Activated T-cell treated with anti-CD3 and anti-CD28 coated beads for 48 hours (primary cell): ENCODE measurements around the gene DYNC1H1.

Experiments used
- DNase-seq: peaks from one replicate; pipeline ENCODE4 v3.0.0-alpha.2; 2020; ENCODE audit warnings: low read depth

Gene DYNC1H1

DNA sequence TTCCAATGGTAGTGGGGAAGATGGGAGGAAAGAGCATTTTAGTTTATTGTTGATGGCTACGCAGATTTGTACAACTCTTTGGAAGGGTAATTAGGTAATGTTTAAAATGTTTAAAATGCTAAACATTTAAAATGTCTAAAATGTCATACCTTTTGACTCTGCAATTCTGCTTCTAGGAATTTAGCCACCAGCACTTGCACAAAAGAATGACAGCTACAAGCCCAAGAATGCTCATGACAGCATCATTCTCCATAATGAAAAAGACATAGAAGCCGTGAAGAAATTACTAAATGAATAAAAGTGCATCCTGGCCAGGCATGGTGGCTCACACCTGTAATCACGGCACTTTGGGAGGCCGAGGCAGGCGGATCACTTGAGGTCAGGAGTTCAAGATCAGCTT, 19.9 kb upstream of the DYNC1H1 start:
- no peak for DNase-seq

DNA sequence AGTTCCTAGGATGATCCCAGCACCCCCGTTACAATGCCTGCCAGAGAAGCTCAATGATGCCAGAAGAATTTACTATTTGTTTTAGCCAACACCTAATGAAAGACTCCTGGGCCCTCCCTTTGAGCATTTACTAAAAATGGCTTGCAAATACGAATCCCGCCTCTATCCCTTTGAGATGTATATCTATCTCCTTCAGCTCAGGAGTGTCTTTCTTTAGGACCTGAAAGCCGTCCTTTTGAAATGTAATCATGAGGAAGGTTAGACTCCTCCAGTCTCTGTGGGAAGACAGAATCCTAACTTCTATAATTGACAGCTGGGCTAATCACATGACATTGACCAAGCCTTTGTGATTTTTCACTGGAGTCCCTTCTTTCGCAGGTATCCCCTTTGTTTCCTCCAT, 19.2 kb upstream of the DYNC1H1 start:
- no peak for DNase-seq

DNA sequence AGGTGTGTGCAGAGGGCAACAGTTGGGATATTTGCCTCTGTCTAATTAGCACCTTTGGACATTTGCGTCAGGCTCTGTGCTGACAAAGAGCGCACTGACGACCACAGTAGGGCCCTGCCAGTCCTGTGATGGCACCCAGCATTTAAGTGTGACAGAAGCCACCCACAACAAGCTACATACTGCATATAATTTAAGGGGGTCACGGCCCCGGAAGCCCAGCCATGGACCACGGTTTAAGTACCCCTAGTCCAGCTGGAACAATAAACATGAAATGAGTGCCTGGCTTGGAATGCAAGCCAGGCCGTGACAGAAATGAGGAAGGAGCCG, 16.8 kb upstream of the DYNC1H1 start:
- DNase-seq, result no peak

DNA sequence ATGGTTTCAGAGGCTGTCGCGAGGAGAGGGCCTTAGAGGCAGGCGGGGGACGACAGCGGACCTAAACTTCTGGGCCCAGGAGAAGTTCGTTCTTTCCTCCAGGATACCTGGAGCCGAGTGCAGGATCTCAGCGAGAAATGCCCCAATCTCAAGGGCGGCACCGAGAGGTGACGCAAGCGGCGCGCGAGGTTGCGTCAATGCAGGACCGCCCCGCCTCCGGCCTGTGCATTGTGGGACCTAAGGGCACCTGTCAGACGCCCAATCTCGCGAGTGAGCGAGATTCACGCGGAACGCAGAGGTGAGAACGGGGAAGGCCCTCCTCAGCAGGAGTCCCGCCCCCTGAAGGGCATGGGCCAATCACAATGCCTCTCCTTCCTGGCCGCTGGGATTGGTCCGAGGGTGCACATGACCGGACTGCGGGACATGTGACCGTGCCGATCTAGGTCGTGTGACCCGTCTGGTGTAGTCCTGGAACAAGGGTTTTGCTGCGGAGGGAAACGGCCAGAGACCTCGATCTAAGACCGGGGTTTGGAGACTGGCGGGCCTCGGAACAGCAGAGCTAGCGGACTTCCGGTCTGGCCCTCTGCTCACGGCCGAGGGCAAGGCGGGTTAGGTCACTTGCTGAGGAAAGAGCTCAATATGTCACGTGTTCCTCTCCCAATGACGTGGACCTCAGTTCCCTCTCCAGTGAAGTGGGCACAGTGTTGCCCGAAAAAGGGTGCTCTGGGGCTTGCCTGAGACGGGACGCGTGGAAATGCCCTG, 16.3 kb upstream of the DYNC1H1 start:
- peak; percentile 100 for DNase-seq

DNA sequence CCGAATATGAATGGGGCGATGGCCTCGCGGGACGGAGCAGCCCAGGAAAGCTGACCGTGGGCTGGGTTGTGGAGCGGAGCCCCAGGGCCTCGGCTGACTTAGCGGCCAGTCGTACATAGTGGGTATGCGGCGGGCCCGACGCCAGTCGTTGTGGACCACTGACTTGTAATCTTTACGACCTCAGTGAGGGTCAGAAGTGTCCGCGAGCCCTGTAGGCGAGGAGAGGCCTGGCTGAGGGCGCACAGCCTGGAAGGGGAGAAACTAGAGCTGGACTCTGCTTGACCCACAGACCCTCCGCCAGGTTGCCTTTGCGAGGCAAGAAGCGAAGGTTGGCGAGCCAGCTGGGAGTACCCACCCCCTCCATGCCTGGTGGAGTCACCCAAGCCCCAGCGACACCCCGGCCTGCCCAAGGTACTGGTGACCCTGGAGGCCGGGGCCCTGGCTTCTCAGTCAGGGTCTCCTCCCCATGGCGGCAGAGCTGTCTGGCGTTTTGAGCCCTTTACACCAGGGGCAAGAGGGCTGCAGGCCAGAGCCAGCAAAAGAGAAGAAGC, 15.6 kb upstream of the DYNC1H1 start:
- no peak for DNase-seq

DNA sequence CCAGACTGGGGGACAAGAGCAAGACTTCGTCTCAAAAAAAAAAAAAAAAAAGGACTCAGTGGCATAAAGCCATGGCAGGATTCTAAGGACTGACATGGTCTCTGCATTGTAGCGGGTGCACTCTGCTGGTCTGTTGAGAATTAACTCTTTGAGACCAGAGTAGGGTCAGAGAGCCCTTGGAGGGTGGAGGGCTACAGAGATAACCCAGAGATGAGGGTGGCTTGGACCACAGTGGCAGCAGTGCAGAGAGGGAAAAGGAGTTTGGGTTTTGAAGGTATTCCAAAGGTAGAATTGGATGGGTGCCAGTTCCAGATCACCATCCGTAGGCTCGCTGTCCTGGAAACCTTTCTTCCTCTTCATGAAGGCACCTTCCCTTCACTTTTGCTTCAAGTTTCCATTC, 14.3 kb upstream of the DYNC1H1 start:
- no peak for DNase-seq

DNA sequence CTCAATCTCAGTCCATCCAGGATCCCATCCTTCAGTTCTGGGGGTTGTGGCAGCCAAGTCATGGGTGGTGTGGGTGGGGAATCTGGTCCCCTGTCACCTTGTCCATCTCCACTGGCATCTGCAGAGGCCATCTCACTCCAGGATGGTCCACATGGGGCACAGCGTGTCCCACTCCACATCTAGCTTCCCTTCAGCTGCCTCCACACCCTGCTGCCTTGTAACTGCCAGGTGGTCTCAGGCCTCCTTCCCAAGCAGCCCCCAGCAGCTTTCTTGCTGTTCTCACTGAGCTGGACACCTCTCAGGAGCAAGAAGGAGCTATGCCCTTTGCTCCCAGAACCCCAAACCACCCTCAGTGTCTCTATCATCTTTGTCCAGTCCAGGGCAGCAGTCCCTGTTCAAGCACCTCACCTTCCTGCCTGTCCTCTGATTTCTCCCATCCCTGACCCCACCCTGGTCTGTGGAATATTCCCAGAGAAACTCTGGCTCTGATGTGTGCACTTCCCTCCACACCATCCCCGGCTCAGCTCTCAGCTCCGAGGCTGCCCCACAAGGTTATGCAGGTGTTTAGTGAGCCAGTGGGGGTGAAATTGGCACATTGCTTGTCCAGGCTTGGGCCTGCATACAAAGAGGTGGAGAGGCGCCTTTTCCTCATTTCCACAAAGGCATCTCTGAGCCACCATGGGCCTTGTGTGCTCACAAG, 13.7 kb upstream of the DYNC1H1 start:
- no peak for DNase-seq

DNA sequence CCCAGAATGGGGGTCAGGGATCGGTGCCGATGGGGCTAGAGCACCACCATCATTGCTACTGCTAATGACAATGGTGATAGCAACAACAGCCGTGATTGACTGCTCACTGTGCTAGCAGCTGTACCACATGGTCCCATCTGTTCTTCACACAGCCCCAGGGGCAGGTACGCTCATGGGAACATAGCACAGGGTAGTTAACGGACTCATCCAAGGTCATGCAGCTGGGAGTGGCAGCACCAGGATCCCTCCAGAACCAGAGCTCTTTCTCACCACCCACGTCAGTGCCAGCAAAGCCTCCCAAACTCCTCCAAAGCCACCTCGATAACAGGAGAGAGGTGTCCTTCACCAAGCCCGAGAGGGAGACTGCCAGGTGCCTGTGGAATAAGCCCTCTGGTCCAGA, 11.2 kb upstream of the DYNC1H1 start:
- DNase-seq, result no peak

DNA sequence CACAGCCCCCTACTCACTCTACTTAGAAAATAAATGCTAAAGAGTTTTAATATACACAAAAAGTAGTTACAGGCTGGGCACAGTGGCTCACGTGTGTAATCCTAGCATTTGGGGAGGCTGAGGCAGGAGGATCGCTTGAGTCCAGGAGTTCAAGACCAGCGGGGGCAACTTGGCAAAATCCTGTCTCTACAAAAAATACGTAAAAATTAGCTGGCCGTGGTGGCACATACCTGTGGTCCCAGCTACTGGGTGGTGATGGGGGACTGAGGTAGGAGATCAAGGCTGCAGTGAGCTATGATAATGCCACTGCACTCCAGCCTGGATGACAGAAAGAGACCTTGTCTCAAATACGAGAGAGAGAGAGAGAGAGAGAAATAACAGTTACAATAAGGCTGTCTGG, 9.9 kb upstream of the DYNC1H1 start:
- DNase-seq, result no peak

DNA sequence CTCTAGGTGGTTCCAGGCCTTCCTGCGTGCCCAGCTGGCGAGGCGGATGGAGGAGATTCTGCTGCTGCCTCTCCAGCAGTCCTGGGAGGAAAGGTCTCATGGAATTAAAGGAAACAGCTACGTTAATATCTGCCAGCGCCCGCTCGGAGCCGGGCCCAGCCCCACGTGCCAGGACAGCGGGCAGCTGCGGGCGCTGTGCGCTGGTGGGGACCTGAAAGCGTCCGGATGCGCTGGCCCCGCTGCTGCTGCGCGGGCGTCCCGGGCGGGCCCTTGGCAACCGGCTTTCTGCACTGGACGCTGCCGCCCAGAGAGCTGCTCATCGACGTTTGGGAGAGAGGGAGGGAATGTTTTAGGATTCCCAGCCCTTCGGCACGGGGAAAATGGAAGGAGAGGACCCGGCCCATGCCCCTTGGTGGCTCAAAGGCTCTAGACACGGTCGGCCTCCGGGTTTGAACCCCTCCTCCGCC, 8.6 kb upstream of the DYNC1H1 start:
- no peak for DNase-seq

DNA sequence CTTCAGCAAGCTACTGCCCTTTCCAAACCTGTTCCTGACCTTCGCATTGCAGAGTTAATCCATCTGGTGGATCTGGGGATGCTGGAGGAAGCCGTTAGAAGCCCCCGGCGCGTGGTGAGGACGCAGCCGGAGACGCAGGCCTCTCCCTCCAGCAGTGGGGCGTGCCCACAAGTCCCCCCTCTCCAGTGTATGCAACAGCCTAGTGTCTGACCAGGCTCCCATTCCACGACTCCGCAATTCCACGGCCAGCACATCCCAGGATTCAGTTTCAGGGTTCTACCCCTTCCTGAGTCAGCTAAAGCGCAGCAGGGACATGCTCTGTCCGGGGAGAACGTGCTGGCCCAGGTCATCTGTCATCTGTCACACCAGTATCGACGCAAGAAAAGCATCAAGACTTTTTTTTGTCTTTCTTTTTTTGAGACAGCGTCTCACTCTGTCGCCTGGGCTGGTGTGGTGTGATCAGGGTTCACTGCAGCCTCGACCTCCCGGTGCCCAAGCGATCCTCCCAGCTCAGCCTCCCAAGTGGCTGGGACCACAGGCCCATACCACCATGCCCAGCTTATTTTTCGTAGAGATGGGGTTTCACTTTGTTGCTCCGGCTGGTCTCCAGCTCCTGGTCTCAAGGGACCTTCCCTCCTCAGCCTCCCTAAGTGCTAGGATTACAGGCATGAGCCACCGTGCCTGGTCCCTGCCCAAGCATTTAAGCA, 8.0 kb upstream of the DYNC1H1 start:
- no peak for DNase-seq

DNA sequence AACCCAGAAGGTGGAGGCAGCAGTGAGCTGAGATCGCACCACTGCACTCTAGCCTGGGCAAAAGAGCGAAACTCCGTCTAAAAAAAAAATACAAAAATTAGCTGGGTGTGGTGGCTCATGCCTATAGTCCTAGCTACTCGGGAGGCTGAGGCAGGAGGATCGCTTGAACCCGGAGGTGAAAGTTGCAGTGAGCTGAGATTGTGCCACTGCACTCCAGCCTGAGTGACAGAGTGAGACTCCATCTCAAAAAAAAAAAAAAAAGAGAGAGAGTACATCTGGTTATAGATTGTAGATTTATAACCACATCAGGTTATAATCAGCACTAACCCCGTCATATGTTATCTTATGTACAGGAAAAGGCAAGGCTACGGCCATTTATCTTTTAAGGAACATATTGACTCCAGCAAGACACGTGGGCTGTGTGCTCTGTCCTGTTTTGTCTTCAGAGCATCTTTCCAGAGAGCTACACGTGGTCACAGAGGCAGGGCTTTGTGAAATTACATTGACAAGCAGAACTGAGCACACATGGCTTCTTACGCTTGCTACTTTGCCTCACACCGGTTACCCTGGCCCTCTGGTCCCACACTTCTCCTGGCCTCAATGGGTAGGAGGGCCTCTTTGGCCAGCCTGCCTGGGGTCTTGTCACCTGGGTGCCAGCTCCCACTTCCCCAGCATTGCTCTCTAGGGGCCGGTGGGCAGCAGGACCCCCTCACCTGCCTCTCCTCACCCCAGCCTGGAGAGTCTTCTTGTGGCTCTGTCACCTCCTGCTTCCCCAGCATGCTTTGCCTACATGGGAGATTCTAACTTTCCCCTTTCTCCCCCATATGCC, 6.8 kb upstream of the DYNC1H1 start:
- no peak for DNase-seq

DNA sequence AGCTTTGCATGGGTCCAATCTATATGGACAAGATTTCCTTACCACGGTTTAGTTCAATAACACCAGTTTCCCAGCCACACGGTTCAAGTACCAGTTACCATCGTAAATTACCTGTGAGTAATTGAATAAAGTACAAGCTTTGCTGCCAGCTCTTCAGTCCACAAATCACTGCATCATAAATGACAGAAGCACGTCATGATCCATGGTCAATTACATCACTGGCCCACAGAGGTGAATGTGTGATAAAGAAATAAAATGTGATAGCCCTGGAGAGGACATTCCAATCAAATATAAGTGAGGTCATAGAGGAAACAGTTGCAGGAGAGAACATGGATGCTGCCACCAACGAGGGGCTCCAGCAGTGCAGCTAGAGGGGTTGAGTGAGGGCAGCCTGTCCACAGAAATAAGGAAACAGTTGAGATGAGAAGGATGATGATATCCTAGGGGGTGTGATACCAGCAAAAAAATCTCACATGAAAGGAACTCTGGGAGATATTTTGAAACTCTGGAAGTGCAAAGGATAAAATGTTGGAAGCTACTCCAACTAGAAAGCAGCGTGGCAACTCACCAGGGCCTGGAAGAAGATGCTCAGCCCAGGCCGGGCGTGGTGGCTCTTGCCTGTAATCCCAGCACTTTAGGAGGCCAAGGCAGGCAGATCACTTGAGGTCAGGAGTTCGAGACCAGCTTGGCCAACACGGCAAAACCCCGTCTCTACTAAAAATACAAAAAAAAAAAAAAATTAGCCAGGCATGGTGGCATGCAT, 5.8 kb upstream of the DYNC1H1 start:
- no peak for DNase-seq

DNA sequence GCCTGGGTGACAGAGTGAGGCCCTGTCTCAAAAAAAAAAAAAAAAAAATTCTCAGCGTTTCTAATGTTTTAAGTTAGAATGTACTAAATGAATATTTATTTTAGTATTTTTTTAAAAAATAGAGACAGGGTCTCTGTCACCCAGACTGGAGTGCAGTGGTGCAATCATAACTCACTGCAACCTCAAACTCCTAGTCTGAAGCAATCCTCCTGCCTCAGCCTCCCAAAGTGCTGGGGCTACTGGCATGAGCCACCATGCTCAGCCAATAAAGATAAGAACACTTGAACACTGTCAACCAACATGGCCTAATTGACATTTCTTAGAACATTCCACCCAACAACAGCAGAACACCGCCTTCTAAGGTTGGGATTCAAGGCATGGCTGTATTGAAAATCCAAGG, 5.1 kb upstream of the DYNC1H1 start:
- DNase-seq, result no peak

DNA sequence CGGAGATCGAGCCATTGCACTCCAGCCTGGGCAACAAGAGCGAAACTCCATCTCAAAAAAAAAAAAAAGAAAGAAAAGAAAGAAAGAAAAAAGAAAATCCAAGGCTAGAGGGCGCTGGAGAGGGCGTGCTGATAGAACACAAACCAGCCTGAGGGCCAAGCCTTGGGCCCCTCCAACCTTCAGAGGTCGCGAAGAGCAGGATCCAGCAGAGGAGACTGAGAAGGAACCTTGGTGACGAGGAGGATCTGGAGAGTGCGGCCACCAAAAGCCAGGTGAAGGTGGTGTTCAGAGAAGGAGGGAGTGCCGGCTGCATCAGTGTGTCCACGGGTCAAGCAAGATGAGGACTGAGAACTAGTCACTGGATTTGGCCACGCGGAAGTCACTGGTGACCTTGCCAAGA, 4.1 kb upstream of the DYNC1H1 start:
- peak; percentile 18 for DNase-seq

DNA sequence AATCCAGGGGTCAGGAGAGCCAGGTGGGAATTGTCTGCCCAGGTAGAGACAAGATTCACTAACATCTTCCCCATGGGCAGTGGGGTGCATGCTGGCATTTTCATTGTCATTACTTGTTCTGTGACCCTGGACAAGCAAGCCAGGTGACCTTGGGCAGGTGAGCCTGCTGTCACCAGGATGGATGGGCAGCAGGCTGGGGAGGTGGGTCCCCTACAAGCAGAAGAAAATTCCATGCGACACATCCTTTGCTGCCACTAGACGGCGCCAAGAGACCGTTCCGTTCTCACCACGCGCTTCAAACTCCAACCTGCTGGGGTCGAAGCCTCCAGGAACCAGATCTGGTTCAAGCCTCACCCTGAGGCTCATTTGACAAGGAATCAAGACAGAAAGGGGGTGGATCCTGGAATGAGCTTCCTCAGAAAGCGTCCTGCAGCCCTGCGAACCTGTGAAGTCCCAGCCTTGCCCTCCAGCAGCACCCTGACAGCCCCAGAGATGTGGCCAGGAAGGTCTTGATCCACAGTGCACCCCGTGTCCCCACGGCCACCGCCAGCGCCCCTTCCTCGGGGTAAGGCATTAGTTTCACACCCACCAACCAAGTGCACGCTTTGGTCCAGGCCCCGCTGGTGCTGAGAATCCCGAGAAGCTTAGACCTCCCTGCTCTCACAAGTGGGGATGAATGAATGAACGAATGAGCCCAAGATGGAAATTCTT, 3.2 kb upstream of the DYNC1H1 start:
- DNase-seq, result peak; percentile 67

DNA sequence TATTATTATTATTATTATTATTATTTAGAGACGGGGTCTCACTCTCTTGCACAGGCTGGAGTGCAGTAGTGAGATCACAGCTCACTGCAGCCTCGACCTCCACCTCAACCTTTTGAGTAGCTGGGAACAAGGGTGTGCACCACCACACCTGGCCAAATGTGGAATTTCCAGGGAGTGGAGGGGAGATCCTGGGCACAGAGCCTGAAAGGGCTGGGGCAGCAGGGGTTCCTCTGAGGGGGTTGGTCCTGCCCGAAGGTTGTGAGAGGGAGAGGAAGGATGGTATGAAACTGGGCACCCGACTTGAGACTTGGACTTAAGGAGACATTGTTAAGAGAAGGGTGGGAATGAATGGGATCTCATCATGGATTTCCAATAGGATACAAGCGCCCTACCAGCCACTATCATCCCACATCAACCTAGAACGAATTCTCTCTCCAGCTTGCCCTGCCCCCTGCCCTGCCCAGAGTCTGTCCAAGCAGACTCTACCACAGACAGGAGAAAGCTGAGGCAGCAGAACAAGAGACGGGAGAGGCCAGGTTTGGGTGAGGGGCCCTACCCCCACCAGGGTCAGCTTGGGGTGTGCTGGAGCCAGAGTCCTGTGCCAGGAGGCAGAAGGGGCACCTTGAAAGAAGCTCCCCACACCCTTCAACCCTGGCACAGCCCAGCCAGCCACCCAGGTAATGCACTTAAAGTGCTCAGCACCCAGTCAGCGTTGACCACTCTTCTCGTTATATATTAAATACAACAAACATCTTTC, 2.4 kb upstream of the DYNC1H1 start:
- DNase-seq, result no peak

DNA sequence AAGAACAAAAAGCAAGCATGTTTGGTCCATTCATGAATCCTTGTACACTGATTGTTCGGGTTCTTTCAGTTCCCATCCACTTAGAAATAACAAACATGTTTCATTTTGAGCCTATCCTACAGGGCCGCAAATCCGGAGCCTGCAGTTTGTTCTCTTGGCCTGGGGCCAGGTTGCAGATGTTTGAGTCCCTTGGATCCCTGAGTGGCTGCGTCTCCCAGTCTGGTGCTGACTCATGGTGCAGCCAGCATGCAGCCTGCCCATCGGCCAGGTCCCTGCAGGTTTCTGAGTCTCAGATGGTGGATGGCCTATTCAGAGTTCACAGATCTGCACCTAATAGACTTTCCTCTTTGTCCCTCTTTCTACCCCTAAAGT, 1.9 kb upstream of the DYNC1H1 start:
- DNase-seq, result no peak

DNA sequence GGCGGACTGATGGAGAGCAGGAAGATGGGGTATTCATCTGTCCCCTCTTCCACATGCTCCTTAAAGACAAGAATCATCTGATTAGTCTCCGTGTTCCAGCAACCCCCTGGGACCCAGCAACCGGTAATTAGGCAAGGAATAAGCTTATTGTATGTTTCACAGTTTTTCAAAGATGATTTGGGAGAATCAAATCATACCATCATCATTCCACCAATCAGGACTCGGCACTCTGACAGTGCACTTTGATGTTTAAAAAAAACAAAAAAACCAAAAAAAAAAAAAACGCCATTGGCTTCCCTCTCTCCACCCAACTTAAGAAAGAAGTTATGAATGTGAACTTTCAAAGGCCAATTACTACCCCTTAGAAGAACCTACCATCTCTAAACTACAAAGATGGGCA, 1.3 kb upstream of the DYNC1H1 start:
- DNase-seq, result no peak
